ENCODE results near the gene ZNF716.
"Not testable (repeated sequence)": the region's sequence is repeated elsewhere in the genome, so short reads cannot be mapped to it uniquely, and the experiment has no call there.

ZNF716 gene

DNA sequence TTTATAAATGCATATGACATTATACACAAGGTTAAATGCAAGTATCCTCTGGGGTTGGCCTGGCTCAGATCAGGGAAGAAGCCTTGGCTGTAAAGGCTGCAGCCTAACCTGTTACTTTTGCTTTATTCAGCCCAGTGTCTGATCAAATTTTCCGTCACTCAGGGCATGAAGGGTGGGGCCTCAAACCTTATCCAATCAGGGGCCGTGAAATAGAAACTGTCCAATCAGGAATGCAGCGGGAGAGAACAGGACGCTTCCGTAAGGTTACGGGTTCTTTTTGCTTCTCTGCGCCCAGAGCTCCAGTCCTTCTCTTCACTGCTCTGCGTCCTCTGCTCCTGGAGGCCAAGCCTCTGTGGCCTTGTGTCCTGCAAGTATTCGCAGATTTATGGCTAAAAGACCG, at the start of gene ZNF716:
TSS of gene ZNF716 (plus strand) at position 274 of the 400 bp plus-strand sequence. CDS start at position 386, 112 bp downstream.
- no peak for DNase-seq

GRCh38 chr7:57400531-57401155, 49.3 kb upstream of the ZNF716 start:
- no peak for DNase-seq

DNA sequence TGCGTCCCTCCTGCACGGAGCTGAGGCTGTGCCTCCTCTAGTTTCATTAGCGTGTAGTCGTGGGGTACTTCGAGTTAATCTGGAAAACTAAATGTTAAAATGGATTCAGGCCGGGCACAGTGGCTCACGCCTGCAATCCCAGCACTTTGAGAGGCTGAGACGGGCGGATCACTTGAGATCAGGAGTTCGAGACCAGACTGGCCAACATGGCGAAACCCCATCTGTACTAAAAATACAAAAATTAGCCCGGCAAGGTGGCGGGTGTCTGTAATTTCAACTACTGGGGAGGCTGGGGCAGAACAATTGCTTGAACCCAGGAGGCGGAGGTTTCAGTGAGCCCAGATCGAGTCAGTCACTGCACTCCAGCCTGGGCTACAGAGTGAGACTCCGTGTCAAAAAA, 46.9 kb upstream of the ZNF716 start:
- not testable (repeated sequence) for DNase-seq

DNA sequence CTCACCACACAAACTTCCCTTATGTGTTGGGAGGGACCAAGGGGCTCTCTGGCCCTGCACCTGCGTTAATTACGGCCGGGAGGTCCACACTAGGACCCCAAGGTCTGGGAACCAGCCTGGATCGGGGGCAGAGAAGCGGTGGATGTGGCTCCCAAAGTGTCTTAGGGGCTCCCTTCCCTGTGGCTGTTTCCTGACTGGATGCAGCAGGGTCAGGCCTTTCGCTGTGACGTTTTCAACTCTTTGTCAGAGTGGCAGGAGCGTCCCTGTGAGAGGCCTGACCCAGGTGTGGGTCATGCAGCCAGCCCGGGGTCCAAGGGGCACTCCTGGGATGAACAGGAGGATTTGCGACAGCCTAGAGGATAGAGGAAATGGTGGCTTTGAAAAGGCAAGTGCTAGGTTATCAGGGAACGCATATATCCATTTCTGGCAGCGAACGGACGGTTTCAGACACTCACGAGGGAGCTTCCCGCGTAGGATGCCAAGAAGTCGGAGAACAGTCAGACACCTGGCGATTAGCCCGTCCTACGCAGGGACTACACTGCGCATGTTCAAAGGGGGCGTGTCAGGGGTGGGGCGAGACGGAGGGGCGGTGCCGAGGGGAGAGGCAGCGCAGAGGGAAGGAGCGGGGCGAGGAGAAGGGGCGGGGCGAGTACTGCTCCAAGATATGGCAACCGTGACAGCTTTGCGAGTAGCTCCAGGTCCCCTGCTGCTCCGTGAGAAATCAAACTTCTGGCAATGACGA, 46.2 kb upstream of the ZNF716 start:
- no peak for DNase-seq

DNA sequence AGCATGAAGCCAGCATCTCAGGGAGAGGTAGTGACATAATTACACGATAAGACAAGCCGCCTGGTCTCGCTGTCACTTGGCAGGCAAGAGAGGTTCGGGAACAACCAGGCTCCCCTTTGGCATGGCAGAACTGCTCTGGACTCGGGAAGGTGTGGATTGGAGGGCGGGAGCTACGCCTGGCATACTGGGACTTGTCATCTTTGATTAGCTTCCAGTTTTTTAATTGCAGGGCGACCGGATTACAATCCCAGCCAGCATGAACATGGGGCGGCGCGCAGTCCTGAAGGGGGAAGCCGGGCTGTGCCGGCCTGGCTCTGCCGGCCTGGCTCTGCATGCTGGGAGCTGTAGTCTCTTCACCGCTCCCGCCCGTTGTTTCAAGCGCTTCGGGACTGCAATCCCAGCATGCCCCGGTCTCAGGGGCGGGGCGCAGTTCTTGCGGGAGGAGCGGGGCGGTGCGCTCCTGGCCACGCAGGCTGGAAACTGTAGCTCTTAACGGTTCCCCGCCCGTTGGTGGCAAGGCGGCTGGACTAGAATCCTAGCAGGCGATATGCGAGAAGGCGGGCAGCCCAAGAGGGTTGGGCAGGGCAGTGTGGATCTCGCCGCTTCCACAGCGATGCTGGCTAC, 45.5 kb upstream of the ZNF716 start:
- no peak for DNase-seq

- DNase-seq, result no peak
Observed at GRCh38 chr7:57404967-57405421, 45.0 kb upstream of the ZNF716 start.

DNA sequence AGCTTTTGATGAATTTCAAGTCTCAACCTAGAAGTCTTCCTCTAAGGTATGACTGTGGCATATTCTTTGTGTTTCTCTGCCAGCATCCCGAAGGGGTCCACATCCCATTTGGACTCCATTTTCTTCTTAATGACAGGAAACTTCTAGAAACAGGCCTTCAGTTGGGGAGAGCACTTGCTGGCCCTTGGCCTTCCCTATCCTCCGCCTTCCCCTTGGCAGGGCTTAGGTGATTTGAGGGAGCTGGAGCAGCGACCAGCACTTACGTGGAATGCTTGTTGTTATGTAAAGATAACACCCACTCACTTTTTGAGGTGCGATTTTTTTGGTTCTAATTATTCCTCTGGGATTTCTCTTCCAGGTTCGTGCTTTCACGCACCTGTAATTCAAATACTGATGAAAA, 42.9 kb upstream of the ZNF716 start:
- DNase-seq, result no peak

- no peak for DNase-seq
Observed at GRCh38 chr7:57412168-57412567, 37.8 kb upstream of the ZNF716 start.

DNA sequence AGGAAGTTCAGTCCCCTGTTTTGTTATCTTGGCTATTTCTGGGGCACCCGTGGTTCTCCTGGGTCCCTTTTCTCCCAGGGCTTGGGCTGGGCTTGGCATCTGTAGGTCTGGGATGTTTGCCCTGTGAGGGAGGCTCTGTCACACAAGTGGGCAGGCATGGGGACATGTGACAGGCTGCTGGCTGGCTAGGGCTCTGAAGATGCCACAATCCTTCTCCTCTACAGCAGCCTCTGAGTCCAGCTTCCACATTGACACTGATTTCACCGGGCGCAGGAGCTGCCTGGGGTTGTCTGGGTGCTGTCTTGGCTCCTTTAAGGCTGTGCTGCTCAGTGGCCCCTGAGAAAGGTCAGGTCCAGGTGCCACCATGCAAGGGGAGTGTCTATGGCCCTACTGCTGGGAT, 37.4 kb upstream of the ZNF716 start:
- no peak for DNase-seq

- DNase-seq, result no peak
Observed at GRCh38 chr7:57413529-57414398, 36.2 kb upstream of the ZNF716 start.

DNA sequence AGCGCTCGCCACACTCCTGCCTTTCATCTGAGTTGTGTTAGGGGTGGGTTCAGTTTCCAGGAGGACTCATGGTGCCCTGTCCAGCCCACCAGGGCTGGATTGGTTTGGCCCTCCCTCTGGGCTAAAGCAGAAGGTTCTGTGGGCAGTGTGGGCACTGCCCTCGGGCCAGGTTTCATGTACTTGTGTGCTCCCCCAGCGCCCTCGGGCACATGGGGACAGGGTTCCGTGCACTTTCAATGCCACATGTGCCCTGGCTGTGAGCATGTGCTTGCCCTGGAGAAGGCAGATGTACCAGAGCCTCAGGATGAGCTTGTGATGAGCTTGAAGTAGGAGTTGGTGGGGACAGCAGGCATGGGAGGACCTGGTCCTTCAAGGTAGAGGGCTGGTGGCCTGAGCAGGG, 35.6 kb upstream of the ZNF716 start:
- no peak for DNase-seq

DNA sequence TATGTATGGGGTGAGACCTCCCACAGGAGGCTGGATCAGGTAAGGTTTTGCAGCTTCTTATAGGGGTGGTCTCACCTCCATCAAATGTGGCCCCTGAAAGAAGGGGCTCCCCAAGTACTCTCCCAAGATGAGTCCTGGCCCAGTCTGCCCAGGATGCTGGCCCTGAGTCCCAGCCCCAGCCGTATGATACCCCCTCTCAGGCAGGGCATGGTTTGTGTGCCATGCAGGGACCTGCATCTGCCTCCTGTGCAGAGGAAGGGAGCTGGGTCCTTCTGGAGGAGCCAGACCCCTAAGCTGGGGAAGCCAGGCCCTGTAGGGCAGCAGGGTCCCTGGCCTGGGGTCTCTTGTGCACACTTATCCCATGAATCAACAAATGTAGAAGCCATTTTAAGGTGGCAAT, 35.1 kb upstream of the ZNF716 start:
- DNase-seq, result no peak

DNA sequence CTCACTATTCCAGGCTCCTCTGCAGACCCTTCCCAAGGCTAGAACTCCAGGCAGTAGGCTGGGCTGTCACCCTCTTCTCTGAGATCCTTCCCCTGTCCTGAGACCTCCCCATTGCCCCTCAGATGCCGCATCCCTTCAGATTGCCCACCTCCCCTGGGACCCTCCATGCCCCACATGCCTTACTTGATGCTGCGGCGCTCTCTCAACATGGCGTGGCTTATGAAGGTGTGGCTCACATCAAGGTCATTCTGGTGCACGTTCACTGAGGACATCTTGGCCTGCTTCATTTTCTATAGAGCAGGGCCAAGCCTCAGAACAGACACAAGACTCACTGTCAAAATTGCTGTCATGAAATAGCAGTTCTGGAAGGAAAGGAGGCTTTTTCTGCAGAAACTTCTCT, 34.7 kb upstream of the ZNF716 start:
- no peak for DNase-seq

DNA sequence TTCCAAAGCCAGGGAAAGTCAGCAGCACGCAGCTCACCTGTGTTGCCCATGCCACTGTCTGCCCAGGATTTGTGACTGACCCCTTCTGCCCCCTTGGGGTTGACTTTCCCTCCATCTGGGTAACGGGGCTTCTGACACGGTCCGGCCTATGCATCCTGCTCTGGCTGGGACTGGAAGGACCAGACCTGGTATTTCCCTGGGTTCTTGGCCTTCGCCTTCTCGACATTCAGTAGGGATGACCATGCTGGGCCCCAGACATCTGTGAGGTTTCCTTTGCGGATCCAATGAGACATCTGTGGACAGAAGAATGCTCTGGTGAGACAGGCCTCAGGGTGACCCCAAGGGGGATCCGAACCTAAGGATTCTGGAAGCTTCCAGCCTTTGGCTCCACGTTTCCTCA, 34.2 kb upstream of the ZNF716 start:
- DNase-seq, result no peak

DNA sequence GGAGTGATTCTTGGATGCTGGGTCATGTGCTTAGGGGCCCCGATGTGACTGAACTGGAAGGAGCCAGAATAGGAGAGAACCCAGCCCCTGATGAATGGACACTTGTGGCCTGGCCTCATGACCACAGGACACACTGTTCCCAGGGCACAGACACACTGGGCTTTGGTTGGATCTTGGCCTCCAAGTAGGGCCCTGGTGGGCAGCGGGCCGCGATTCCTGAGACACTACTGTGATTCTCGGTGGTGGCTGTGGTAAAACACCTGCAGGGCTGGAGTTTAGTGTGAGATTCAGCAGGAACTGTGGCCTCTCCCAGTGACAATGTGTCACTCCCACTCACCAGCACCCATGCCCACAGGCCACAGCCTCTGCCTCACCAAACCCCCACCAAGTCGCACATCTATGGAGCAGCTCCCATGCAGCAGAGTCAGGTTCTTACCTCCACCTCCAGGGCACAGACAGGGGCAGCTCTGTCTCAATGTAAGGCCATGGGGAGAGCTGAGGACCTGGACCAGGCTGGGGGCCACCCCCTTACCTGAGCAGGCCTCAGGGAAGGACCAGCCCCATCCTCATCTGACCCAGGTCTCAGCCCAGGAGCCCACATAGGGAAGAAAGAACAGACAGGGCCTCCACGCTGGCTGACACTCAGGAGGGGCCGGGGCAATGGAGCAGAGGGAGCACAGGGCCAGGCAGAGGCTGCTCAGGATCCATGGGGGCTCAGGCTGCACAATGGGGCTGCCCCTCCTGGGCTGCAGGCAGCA, 33.2 kb upstream of the ZNF716 start:
- no peak for DNase-seq

DNA sequence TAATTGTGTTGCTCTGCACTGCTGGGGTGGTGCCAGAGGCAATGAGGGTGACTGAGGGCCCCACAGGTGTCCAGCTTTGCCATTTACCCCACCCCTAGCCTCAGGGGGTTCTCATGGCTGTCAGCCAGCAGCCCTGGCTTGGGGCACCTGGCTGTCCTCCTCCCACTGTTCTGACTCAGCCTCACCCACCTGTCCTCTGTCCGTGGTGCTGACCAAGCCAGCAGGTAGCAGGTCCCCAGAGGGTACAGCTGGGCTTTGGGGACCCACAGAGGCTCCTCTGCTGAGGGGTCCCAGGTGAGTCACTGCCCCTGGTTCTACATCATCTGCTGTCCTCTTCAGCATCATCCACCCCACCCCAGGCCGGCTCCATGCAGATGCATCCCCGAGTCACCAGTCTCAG, 32.2 kb upstream of the ZNF716 start:
- DNase-seq, result no peak

DNA sequence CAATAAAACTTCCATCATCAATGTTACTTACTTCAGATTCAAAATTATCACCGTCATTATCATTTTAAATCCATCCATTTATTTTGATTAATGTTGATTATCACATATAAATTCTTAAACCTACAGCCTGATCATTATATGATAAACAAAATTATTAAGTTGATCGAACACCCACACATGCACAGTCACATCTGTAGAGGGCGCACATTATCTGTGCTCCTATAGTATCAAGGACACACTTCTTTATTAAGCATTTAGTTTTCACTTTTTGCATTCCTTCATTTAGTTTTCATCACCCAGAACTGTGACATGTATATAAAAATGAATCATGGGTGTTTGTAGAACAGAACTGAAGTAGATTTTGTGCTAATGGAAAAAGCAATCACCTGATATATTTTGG, 26.2 kb upstream of the ZNF716 start:
- no peak for DNase-seq

GRCh38 chr7:57424515-57425238, 25.3 kb upstream of the ZNF716 start:
- DNase-seq, result no peak

- no peak for DNase-seq
Observed at GRCh38 chr7:57425239-57425944, 24.6 kb upstream of the ZNF716 start.

DNA sequence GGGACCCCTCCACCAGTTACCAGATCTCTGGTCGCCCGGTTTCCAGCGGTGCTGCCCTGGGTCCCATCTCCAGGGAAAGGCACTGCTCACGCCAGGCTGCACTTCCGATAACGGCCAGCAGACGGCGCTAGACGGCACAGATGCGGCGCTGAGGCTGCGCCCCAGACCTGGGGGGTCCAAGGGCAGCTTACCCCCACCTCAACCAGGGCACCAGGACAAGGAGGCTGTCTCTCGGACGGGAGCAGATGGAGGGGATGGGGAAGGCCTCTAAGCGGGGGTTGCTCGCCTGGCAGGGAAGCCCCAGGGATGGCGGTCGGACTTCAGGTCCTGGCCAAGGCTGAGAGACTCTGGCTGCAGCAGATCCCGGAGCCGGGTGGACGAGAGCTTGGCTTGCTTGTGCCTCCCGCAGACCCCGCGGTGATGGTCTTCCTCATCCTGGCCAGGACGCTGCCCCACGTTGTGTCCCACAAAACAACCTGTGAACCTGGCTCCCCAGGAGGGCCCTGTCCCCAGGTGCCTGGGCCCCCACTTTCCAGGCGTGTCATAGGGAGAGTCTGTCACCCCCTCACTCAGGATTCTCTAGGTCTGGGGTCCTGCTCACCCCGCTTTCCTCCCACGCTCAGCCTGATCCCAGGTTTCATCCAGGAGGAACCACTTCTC, 23.9 kb upstream of the ZNF716 start:
- no peak for DNase-seq

DNA sequence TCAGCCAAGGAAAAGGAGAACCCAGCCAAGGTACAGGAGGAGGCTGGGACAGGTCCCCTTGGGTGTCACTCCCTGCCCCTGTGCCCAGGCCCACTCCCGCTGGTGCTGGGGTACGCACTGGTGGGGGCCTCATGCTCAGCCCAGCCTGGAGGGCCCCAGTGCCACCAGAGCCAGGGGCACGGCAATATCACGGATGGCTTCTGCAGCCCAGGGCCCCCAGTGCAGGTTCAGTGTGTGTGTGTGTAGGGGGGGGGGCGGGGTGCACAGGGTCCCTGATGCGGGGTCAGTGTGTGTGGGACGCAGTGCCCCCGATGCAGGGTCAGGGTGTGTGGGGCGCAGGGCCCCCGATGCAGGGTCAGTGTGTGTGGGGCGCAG, 23.4 kb upstream of the ZNF716 start:
- DNase-seq, result no peak
